GM12864 (cell line): ENCODE data around the gene SLC6A13.
"Not testable (repeated sequence)": the region's sequence is repeated elsewhere in the genome, so short reads cannot be mapped to it uniquely, and the experiment has no call there.

ENCODE experiments used
- DNase-seq: peaks from one replicate; pipeline ENCODE4 v3.0.0-alpha.2; 2011; ENCODE audit warnings: low read depth
- H3K4me3 ChIP-seq: 2 replicates; pipeline ENCODE4 v1.5.1; 2011; ENCODE audit warnings: mild to moderate bottlenecking, low read depth, low read length, control low read depth
- CTCF ChIP-seq: IDR thresholded peaks from 2 replicates; pipeline ENCODE4 v1.5.1; 2011; ENCODE audit warnings: low read depth, mild to moderate bottlenecking, moderate library complexity, low read length, control low read depth, inconsistent platforms; ENCODE audit errors: missing control alignments

The SLC6A13 gene

GRCh38 chr12:194276-194675, 68.4 kb downstream of the SLC6A13 start:
- no peak overlapping the region for H3K4me3 ChIP-seq
- no peak for DNase-seq
- no peak for TF ChIP-seq CTCF

- DNase-seq = no peak
- H3K4me3 ChIP-seq = no peak overlapping the region
- no peak for TF ChIP-seq CTCF
Measured at GRCh38 chr12:193261-193660, 69.4 kb downstream of the SLC6A13 start.

- no peak overlapping the region for H3K4me3 ChIP-seq
- DNase-seq = no peak
- no peak for TF ChIP-seq CTCF
Measured at GRCh38 chr12:191541-191940, 71.1 kb downstream of the SLC6A13 start.

GRCh38 chr12:190881-191280, 71.8 kb downstream of the SLC6A13 start:
- H3K4me3 ChIP-seq = no peak overlapping the region
- no peak for DNase-seq
- no peak for TF ChIP-seq CTCF

- TF ChIP-seq CTCF = no peak
- no peak for DNase-seq
- no peak overlapping the region for H3K4me3 ChIP-seq
Measured at GRCh38 chr12:189622-189962, 73.0 kb downstream of the SLC6A13 start.

GRCh38 chr12:188910-189621, 73.6 kb downstream of the SLC6A13 start:
- H3K4me3 ChIP-seq = no peak overlapping the region
- TF ChIP-seq CTCF = peak; percentile 61
- no peak for DNase-seq

- DNase-seq, H3K4me3 ChIP-seq: not testable (repeated sequence)
Measured at GRCh38 chr12:187986-188909, 74.4 kb downstream of the SLC6A13 start.
